ENCODE results near the gene TRMT10C. TPM values are rescaled to one million over a fixed set of nuclear protein-coding genes. Genes with fewer than 3 reads are reported as not detected.
A peak's percentile ranks its signal among the peaks of the same experiment; 100 is the strongest.

Gene TRMT10C
- total and polyA plus RNA-seq, 9 of the 15 experiments (the other 6 are each of a cell fraction or from before 2014, with no cell fraction given), result 48.6 to 106 (median 63.9) TPM

- TF ChIP-seq RERE (CRISPR knock-in tag; IDR thresholded peaks at IDR 0.05; ENCODE audit: borderline replicate concordance), result no peak
- TF ChIP-seq SMARCE1 (IDR thresholded peaks at IDR 0.05), result no peak; the same call in 1 of the 2 replicates
- TF ChIP-seq PHTF2 (CRISPR knock-in tag; IDR thresholded peaks at IDR 0.05), result no peak
- TF ChIP-seq SMARCA4 (IDR thresholded peaks at IDR 0.05), result peak; percentile 54; the same call in 1 of the 2 replicates
- TF ChIP-seq, protein P1, sequence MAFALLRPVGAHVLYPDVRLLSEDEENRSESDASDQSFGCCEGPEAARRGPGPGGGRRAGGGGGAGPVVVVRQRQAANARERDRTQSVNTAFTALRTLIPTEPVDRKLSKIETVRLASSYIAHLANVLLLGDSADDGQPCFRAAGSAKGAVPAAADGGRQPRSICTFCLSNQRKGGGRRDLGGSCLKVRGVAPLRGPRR (CRISPR knock-in tag; IDR thresholded peaks at IDR 0.05), result no peak
- peak; percentile 32; the same call in 1 of the 2 replicates for TF ChIP-seq NFE2 (IDR thresholded peaks at IDR 0.05; ENCODE audit: low read depth)
- no peak for TF ChIP-seq NR3C1 (CRISPR knock-in tag; IDR thresholded peaks at IDR 0.05)
- TF ChIP-seq EP300 (IDR thresholded peaks at IDR 0.05; ENCODE audit: low read length), result peak; percentile 6; the same call in 1 of the 2 replicates
- TF ChIP-seq SIRT6 (IDR thresholded peaks at IDR 0.05; ENCODE audit: low read depth, low read length), result no peak
- TF ChIP-seq DPF2 (IDR thresholded peaks at IDR 0.05), result peak; percentile 48; the same call in 1 of the 2 replicates
- no peak for TF ChIP-seq TBL1XR1 (IDR thresholded peaks at IDR 0.05; ENCODE audit: low read length in 2 of 2)
- TF ChIP-seq MYNN (IDR thresholded peaks at IDR 0.05), result no peak
- TF ChIP-seq MYNN (CRISPR knock-in tag; IDR thresholded peaks at IDR 0.05), result no peak
- TF ChIP-seq, protein P2, sequence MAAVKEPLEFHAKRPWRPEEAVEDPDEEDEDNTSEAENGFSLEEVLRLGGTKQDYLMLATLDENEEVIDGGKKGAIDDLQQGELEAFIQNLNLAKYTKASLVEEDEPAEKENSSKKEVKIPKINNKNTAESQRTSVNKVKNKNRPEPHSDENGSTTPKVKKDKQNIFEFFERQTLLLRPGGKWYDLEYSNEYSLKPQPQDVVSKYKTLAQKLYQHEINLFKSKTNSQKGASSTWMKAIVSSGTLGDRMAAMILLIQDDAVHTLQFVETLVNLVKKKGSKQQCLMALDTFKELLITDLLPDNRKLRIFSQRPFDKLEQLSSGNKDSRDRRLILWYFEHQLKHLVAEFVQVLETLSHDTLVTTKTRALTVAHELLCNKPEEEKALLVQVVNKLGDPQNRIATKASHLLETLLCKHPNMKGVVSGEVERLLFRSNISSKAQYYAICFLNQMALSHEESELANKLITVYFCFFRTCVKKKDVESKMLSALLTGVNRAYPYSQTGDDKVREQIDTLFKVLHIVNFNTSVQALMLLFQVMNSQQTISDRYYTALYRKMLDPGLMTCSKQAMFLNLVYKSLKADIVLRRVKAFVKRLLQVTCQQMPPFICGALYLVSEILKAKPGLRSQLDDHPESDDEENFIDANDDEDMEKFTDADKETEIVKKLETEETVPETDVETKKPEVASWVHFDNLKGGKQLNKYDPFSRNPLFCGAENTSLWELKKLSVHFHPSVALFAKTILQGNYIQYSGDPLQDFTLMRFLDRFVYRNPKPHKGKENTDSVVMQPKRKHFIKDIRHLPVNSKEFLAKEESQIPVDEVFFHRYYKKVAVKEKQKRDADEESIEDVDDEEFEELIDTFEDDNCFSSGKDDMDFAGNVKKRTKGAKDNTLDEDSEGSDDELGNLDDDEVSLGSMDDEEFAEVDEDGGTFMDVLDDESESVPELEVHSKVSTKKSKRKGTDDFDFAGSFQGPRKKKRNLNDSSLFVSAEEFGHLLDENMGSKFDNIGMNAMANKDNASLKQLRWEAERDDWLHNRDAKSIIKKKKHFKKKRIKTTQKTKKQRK (IDR thresholded peaks at IDR 0.05; ENCODE audit: borderline replicate concordance, low read depth, low read length), result no peak
- TF ChIP-seq, protein P3, sequence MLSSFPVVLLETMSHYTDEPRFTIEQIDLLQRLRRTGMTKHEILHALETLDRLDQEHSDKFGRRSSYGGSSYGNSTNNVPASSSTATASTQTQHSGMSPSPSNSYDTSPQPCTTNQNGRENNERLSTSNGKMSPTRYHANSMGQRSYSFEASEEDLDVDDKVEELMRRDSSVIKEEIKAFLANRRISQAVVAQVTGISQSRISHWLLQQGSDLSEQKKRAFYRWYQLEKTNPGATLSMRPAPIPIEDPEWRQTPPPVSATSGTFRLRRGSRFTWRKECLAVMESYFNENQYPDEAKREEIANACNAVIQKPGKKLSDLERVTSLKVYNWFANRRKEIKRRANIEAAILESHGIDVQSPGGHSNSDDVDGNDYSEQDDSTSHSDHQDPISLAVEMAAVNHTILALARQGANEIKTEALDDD (IDR thresholded peaks at IDR 0.05), result peak; percentile 60; the same call in 1 of the 2 replicates
- 0 out of 2 replicates have a peak, but pooled peaks have one; percentile 26 for TF ChIP-seq NBN (IDR thresholded peaks at IDR 0.05; ENCODE audit: low read depth)
- peak; percentile 81 for TF ChIP-seq CBFA2T3 (IDR thresholded peaks at IDR 0.05)
- peak; percentile 53; the same call in 1 of the 2 replicates for TF ChIP-seq TEAD4 (IDR thresholded peaks at IDR 0.05; ENCODE audit: low read length)
- TF ChIP-seq TEAD4 (CRISPR knock-in tag; IDR thresholded peaks at IDR 0.05; ENCODE audit: borderline replicate concordance), result no peak
- no peak for TF ChIP-seq TAF7 (tag; IDR thresholded peaks at IDR 0.05)
- no peak for TF ChIP-seq ZNF23 (CRISPR knock-in tag; IDR thresholded peaks at IDR 0.05)
- TF ChIP-seq KAT8 (IDR thresholded peaks at IDR 0.05; ENCODE audit: low read depth), result no peak
Observed at GRCh38 chr3:101611023-101611422, 49.4 kb downstream of the TRMT10C start (continued).
